HepG2 (cell line): Measurements from ENCODE around the gene ABCD1. TPM values are rescaled to one million over a fixed set of nuclear protein-coding genes. Genes with fewer than 3 reads are reported as not detected.
"Not testable (repeated sequence)": the region's sequence is repeated elsewhere in the genome, so short reads cannot be mapped to it uniquely, and the experiment has no call there.

Source experiments
- ATAC-seq: fragments of 200-7000 bp; cut with Tn5 transposase; 3 replicates; pipeline ENCODE4 v1.9.1; 2020; ENCODE audit warnings: mild to moderate bottlenecking, moderate library complexity
- BruUV-seq: library from RNA; stranded (reverse); fragments of 400-500 nt; replicated peaks from 2 replicates; lab custom pipeline; 2021; lab: Mats Ljungman, UMichigan
- CTCF ChIA-PET: fragments of 300-600 bp; formaldehyde crosslinking; extraction: SDS; loops from one replicate; lab custom pipeline; 2021; ENCODE audit warnings: low total read pairs, inconsistent platforms, low intra/inter-chr PET ratio; lab: Yijun Ruan, JAX
- POLR2A ChIA-PET: fragments of 350-600 bp; sonication (Branson Sonifier 250); formaldehyde crosslinking; loops from one replicate; lab custom pipeline; 2020; ENCODE audit warnings: antibody characterized with exemption, inconsistent platforms; lab: Yijun Ruan, JAX
- DNase-seq: peaks from one replicate; pipeline ENCODE4 v3.0.0-alpha.2; 2015; ENCODE audit warnings: low spot score
- FAIRE-seq: peaks from 3 replicates; lab custom pipeline; 2011; peaks lifted over from hg19 to GRCh38; lab: Jason Lieb, UNC
- H2AFZ ChIP-seq: one replicate; pipeline ENCODE4 v1.6.1; 2011; ENCODE audit warnings: low read length, inconsistent platforms
- H3K27ac ChIP-seq: fragments of 300-600 bp; 3 replicates; pipeline ENCODE4 v1.8.0; 2011; ENCODE audit warnings: mixed run types, mild to moderate bottlenecking, mixed read lengths, low read length, inconsistent platforms; ENCODE audit not compliant: insufficient read depth; ENCODE audit errors: extremely low read length
- H3K27me3 ChIP-seq, 2 experiments: fragments of 200-600 bp in 1 of 2; 2 replicates in 1 of 2; 3 replicates in 1 of 2; pipeline versions ENCODE4 v1.6.0 to v1.8.0; 2011; ENCODE audit warnings: low read length in 2 of 2, mild to moderate bottlenecking in 2 of 2, moderate library complexity in 2 of 2, inconsistent platforms in 1 of 2; ENCODE audit not compliant: insufficient read depth in 2 of 2, control insufficient read depth in 1 of 2
- H3K36me3 ChIP-seq, 2 experiments: fragments of 200-600 bp in 1 of 2; replicated peaks in 1 of 2; 2 replicates in 1 of 2; 3 replicates in 1 of 2; pipeline versions ENCODE4 v1.5.1 to v1.8.0; 2011; ENCODE audit warnings: low read length in 2 of 2, inconsistent platforms in 1 of 2; ENCODE audit not compliant: insufficient read depth in 2 of 2, control insufficient read depth in 1 of 2
- H3K4me1 ChIP-seq: 2 replicates; pipeline ENCODE4 v1.5.1; 2012; ENCODE audit warnings: low read length, inconsistent platforms; ENCODE audit not compliant: insufficient read depth
- H3K4me2 ChIP-seq: 2 replicates; pipeline ENCODE4 v1.6.0; 2011; ENCODE audit warnings: low read depth, low read length, inconsistent platforms
- H3K4me3 ChIP-seq, 3 experiments: fragments of 200-600 bp in 1 of 3; sonication (generic), shearing (Covaris generic) in 1 of 3; replicated peaks in 1 of 3; 2 replicates each; pipeline ENCODE4 v1.5.1; 2011 to 2016; ENCODE audit warnings: low read length in 3 of 3, inconsistent platforms in 2 of 3, low read depth in 2 of 3, mild to moderate bottlenecking in 2 of 3, control low read depth in 1 of 3, mixed read lengths in 1 of 3; ENCODE audit not compliant: insufficient read depth in 1 of 3
- H3K79me2 ChIP-seq: one replicate; pipeline ENCODE4 v1.6.1; 2011; ENCODE audit warnings: low read length, inconsistent platforms; ENCODE audit not compliant: insufficient read depth
- H3K9ac ChIP-seq: 2 replicates; pipeline ENCODE4 v1.6.0; 2011; ENCODE audit warnings: mild to moderate bottlenecking, low read depth, low read length, inconsistent platforms; ENCODE audit not compliant: insufficient read depth
- H3K9me3 ChIP-seq: 2 replicates; pipeline ENCODE4 v1.5.1; 2012; ENCODE audit warnings: mild to moderate bottlenecking, low read length
- H4K20me1 ChIP-seq: 2 replicates; pipeline ENCODE4 v1.6.0; 2011; ENCODE audit warnings: inconsistent platforms, mild to moderate bottlenecking, low read length, moderate library complexity; ENCODE audit not compliant: insufficient read depth
- ETV5 ChIP-seq: IDR thresholded peaks from 2 replicates; pipeline ENCODE4 v1.6.1; 2018; ENCODE audit warnings: missing biosample characterization, missing genetic modification reagents, inconsistent platforms, borderline replicate concordance
- HOXA3 ChIP-seq: sonication (generic); formaldehyde crosslinking; IDR thresholded peaks from 2 replicates; pipeline ENCODE4 v1.5.0; 2020; ENCODE audit warnings: missing genetic modification reagents
- PITX1 ChIP-seq: sonication (generic); formaldehyde crosslinking; IDR thresholded peaks from 2 replicates; pipeline ENCODE4 v1.5.1; 2020; ENCODE audit warnings: mild to moderate bottlenecking, missing genetic modification reagents
- SOX13 ChIP-seq, 3 experiments: fragments of 450-650 bp in 1 of 3; sonication (generic) in 1 of 3; formaldehyde crosslinking in 1 of 3; IDR thresholded peaks in 2 of 3; conservative IDR thresholded peaks in 1 of 3; 2 replicates each; pipeline versions ENCODE4 v1.5.0 to v1.6.1; 2016 to 2020; ENCODE audit warnings: antibody characterized with exemption in 1 of 3, mild to moderate bottlenecking in 1 of 3, missing compliant biosample characterization in 1 of 3, missing genetic modification reagents in 1 of 3, moderate library complexity in 1 of 3
- YY1 ChIP-seq: IDR thresholded peaks from 2 replicates; pipeline ENCODE4 v1.6.1; 2011; ENCODE audit warnings: low read length, low read depth, moderate library complexity, mild to moderate bottlenecking; ENCODE audit not compliant: insufficient read depth, insufficient replicate concordance
- ZBTB10 ChIP-seq: sonication (generic); formaldehyde crosslinking; IDR thresholded peaks from 2 replicates; pipeline ENCODE4 v1.4.0; 2020; ENCODE audit warnings: missing genetic modification reagents, borderline replicate concordance
- ZNF460 ChIP-seq: sonication (generic); formaldehyde crosslinking; IDR thresholded peaks from 2 replicates; pipeline ENCODE4 v1.5.1; 2020; ENCODE audit warnings: missing genetic modification reagents, mild to moderate bottlenecking, borderline replicate concordance
- ZNF513 ChIP-seq: sonication (generic); formaldehyde crosslinking; conservative IDR thresholded peaks from 2 replicates; pipeline ENCODE4 v1.5.0; 2020; ENCODE audit warnings: missing genetic modification reagents
- ZNF576 ChIP-seq: sonication (generic); formaldehyde crosslinking; IDR thresholded peaks from 2 replicates; pipeline ENCODE4 v1.4.0; 2020; ENCODE audit warnings: mild to moderate bottlenecking, missing genetic modification reagents
- ZNF740 ChIP-seq: sonication (generic); formaldehyde crosslinking; IDR thresholded peaks from 2 replicates; pipeline ENCODE4 v1.4.0; 2020; ENCODE audit warnings: missing genetic modification reagents
- WGBS: methylation state at CpG from one replicate; pipeline ENCODE4 v1.1.6; 2017; ENCODE audit warnings: low lambda C conversion rate; 5-methylcytosine and 5-hydroxymethylcytosine counted together
- in situ Hi-C: cut with HindIII; loops from 2 replicates; pipeline ENCODE4 v1.10.0; 2017; ENCODE audit warnings: low pct_unique_long_range_greater_than_20kb; ENCODE audit not compliant: extremely low pct_ligation_motif_present
- intact Hi-C: fragments of 100-400 bp; cut with micrococcal nuclease; formaldehyde crosslinking; loops from one replicate; pipeline ENCODE4 v1.10.0; 2022; ENCODE audit not compliant: unreplicated experiment
- polyA plus RNA-seq, 8 experiments: library from polyadenylated mRNA; depleted of rRNA in 3 of 8; stranded (reverse) in 7 of 8; unstranded in 1 of 8; fragments of >200 nt; fragmentation: Illumina TruSeq in 4 of 8; extraction: Trizol in 4 of 8; gene quantifications; 2 replicates each; pipeline versions ENCODE4 v1.2.1 to v1.2.3, GENCODE V29; 2011 to 2016; ENCODE audit warnings: low read depth in 4 of 8, missing spikeins in 1 of 8, mixed read lengths in 1 of 8; ENCODE audit not compliant: insufficient read depth in 1 of 8
- total RNA-seq, 5 experiments: library from RNA; depleted of rRNA; stranded (reverse); fragments of >200 nt; fragmentation: Illumina TruSeq; extraction: Trizol; gene quantifications; 2 replicates each; pipeline ENCODE4 v1.2.3, GENCODE V29; 2016; ENCODE audit warnings: low read depth in 1 of 5

ABCD1 gene
- total and polyA plus RNA-seq, 2 of the 13 experiments (the other 11 are each of a cell fraction or from before 2014, with no cell fraction given) = 11.4 to 15.9 TPM

- peak overlapping the region; percentile 55 for H3K27ac ChIP-seq
- intact Hi-C loops, H2AFZ ChIP-seq, H3K9me3 ChIP-seq, in situ Hi-C loops, POLR2A ChIA-PET, ATAC-seq, H3K9ac ChIP-seq, BruUV-seq, DNase-seq, CTCF ChIA-PET, H3K4me2 ChIP-seq, H3K79me2 ChIP-seq, FAIRE-seq, H3K36me3 ChIP-seq, H3K4me3 ChIP-seq, H3K27me3 ChIP-seq, H4K20me1 ChIP-seq: not testable (repeated sequence)
- TF ChIP-seq ZNF460 (CRISPR knock-in tag) = peak; percentile 44; the same call in 1 of the 2 replicates
- H3K4me1 ChIP-seq = peaks cover 35% of the 10 kb centered on the region
- WGBS = 100% methylated on average over 8 of the region's 8 CpGs
These were observed 41.2 kb upstream of the ABCD1 start for GRCh38 chrX:153683486-153683885.

- peak; percentile 29 for ATAC-seq
- TF ChIP-seq PITX1 = peak; percentile 38; the same call in 1 of the 2 replicates
- TF ChIP-seq SOX13 (IDR thresholded peaks at IDR 0.05) = peak; percentile 74
- TF ChIP-seq SOX13 (CRISPR knock-in tag; conservative IDR thresholded peaks at IDR 0.05 in 1 of 2, IDR thresholded peaks at IDR 0.05 in 1 of 2) = peak in 1 of 2 experiments; percentile 68; a peak in 2 of 4 replicates
- no peak for TF ChIP-seq ZNF513
- peak; percentile 16; the same call in 1 of the 2 replicates for TF ChIP-seq ETV5
- peak; percentile 2 for TF ChIP-seq YY1
- TF ChIP-seq ZNF576 (CRISPR knock-in tag) = no peak
- no peak for TF ChIP-seq ZNF740
- 0 out of 2 replicates have a peak, but pooled peaks have one; percentile 59 for TF ChIP-seq ZBTB10 (CRISPR knock-in tag)
- TF ChIP-seq HOXA3 (CRISPR knock-in tag) = peak; percentile 15; the same call in 1 of the 2 replicates
These were observed 40.0 kb upstream of the ABCD1 start for GRCh38 chrX:153684467-153685155.

More at GRCh38 chrX:153684467-153685155, 40.0 kb upstream of the ABCD1 start:
- H4K20me1 ChIP-seq = peaks cover 3% of the 10 kb centered on the region; the same call in 1 of the 2 replicates
- peaks cover 35% of the 10 kb centered on the region for H3K4me1 ChIP-seq
- no peaks in the 10 kb centered on the region; a peak in 1 of 5 replicates for H3K36me3 ChIP-seq
- peak; percentile 43 for DNase-seq
- no peak for FAIRE-seq
- no peaks in the 10 kb centered on the region for H3K9me3 ChIP-seq
- peak overlapping the region; percentile 54 to 73 (median 60) for H3K4me3 ChIP-seq
- H3K27ac ChIP-seq = peak overlapping the region; percentile 76
- H3K4me2 ChIP-seq = peak overlapping the region; percentile 74
- intact Hi-C loops = no loop called here
- under 1% methylated on average over 10 of the region's 21 CpGs for WGBS
- peaks cover 13% of the 10 kb centered on the region for H3K79me2 ChIP-seq
- ChIA-PET CTCF (no interaction called here), POLR2A (interaction anchor here (0.6 to 1.2 kb wide), 4 partner anchors 9 to 711 kb away, joined by 3 to 4 read pairs (median 3); partner anchors contain the start of genes IDH3G and SSR4)
- no peaks in the 10 kb centered on the region for H3K27me3 ChIP-seq
- H2AFZ ChIP-seq = no peak overlapping the region
- in situ Hi-C loops = no loop called here
- H3K9ac ChIP-seq = peak overlapping the region; percentile 71
- BruUV-seq = no TSS peak
